Upper lobe of left lung (tissue), 4 donors: ENCODE measurements around the gene ZNF778.

Experiments used
- POLR2A ChIP-seq, 4 donors: fragments of 450-650 bp; IDR thresholded peaks; one replicate each; pipeline ENCODE4 v1.5.1; 2016 to 2017; ENCODE audit warnings: antibody characterized with exemption in 4 of 4, mild to moderate bottlenecking in 2 of 4
- POLR2AphosphoS5 ChIP-seq, 2 donors: sonication (generic); formaldehyde crosslinking; IDR thresholded peaks; one replicate each; pipeline ENCODE4 v1.5.1; 2017; ENCODE audit warnings: antibody characterized with exemption in 2 of 2
- TF ChIP-seq, protein P1 (sequence below), 6 experiments: fragments of 450-650 bp in 4 of 6; fragments of 200-600 bp in 2 of 6; sonication (generic) in 2 of 6; IDR thresholded peaks; one replicate each; pipeline ENCODE4 v1.5.1; 2016 to 2019; ENCODE audit warnings: antibody characterized with exemption in 6 of 6

GRCh38 chr16:89183975-89184676 lies 33.4 kb upstream of the ZNF778 start:
- TF ChIP-seq, protein P1, sequence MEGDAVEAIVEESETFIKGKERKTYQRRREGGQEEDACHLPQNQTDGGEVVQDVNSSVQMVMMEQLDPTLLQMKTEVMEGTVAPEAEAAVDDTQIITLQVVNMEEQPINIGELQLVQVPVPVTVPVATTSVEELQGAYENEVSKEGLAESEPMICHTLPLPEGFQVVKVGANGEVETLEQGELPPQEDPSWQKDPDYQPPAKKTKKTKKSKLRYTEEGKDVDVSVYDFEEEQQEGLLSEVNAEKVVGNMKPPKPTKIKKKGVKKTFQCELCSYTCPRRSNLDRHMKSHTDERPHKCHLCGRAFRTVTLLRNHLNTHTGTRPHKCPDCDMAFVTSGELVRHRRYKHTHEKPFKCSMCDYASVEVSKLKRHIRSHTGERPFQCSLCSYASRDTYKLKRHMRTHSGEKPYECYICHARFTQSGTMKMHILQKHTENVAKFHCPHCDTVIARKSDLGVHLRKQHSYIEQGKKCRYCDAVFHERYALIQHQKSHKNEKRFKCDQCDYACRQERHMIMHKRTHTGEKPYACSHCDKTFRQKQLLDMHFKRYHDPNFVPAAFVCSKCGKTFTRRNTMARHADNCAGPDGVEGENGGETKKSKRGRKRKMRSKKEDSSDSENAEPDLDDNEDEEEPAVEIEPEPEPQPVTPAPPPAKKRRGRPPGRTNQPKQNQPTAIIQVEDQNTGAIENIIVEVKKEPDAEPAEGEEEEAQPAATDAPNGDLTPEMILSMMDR (IDR thresholded peaks at IDR 0.05), result no peak
- TF ChIP-seq POLR2A (IDR thresholded peaks at IDR 0.05), result no peak
- TF ChIP-seq POLR2AphosphoS5 (IDR thresholded peaks at IDR 0.05), result no peak
